Endothelial cell of umbilical vein (primary cell): Measurements from ENCODE around the gene PRMT7. TPM values are rescaled to one million over a fixed set of nuclear protein-coding genes. Genes with fewer than 3 reads are reported as not detected.

Experiments
- BruUV-seq: library from RNA; stranded (reverse); fragments of 400-500 nt; replicated peaks from 2 replicates; lab custom pipeline; 2021; lab: Mats Ljungman, UMichigan
- CTCF ChIA-PET: fragments of 300-600, 350-600 bp; sonication (Branson Sonifier 250); formaldehyde crosslinking; loops from one replicate; lab custom pipeline; 2021; ENCODE audit warnings: antibody characterized with exemption, inconsistent platforms; lab: Charles Lee
- POLR2A ChIA-PET: fragments of 300-600, 350-600 bp; sonication (Branson Sonifier 250); formaldehyde crosslinking; loops from one replicate; lab custom pipeline; 2021; ENCODE audit warnings: antibody characterized with exemption, inconsistent platforms; lab: Charles Lee
- DNase-seq: peaks from one replicate; pipeline ENCODE4 v3.0.0-alpha.2; 2011; ENCODE audit warnings: low read depth, low spot score
- FAIRE-seq: peaks from 2 replicates; lab custom pipeline; 2011; peaks lifted over from hg19 to GRCh38; lab: Jason Lieb, UNC
- H2AFZ ChIP-seq: 2 replicates; pipeline ENCODE4 v1.6.0; 2012; ENCODE audit warnings: low read depth, low read length, control low read depth, inconsistent platforms
- H3K27ac ChIP-seq: 2 replicates; pipeline ENCODE4 v1.5.1; 2011; ENCODE audit warnings: low read depth, mild to moderate bottlenecking, control low read depth, low read length, moderate library complexity; ENCODE audit not compliant: insufficient read depth
- H3K27me3 ChIP-seq, 2 experiments: 2 replicates each; pipeline versions ENCODE4 v1.6.0 to v1.6.1; 2011; ENCODE audit warnings: low read length in 2 of 2, mixed read lengths in 1 of 2; ENCODE audit not compliant: control insufficient read depth in 2 of 2, insufficient read depth in 2 of 2
- H3K36me3 ChIP-seq, 2 experiments: 2 replicates in 1 of 2; 3 replicates in 1 of 2; pipeline ENCODE4 v1.5.1; 2011; ENCODE audit warnings: low read length in 2 of 2, mild to moderate bottlenecking in 1 of 2, moderate library complexity in 1 of 2; ENCODE audit not compliant: control insufficient read depth in 2 of 2, insufficient read depth in 2 of 2; ENCODE audit errors: extremely low read depth in 1 of 2
- H3K4me1 ChIP-seq: 3 replicates; pipeline ENCODE4 v1.5.1; 2011; ENCODE audit warnings: mild to moderate bottlenecking, low read length; ENCODE audit not compliant: control insufficient read depth, insufficient read depth; ENCODE audit errors: extremely low read depth
- H3K4me2 ChIP-seq: 2 replicates; pipeline ENCODE4 v1.6.1; 2011; ENCODE audit warnings: low read length, control low read depth, mixed read lengths; ENCODE audit not compliant: insufficient read depth
- H3K4me3 ChIP-seq, 3 experiments: fragments of 200-600 bp in 1 of 3; sonication (generic), shearing (Covaris generic) in 1 of 3; replicated peaks in 1 of 3; 2 replicates each; pipeline ENCODE4 v1.5.1; 2011 to 2016; ENCODE audit warnings: control low read depth in 3 of 3, low read length in 3 of 3, mild to moderate bottlenecking in 2 of 3, inconsistent platforms in 1 of 3, low read depth in 1 of 3, moderate library complexity in 1 of 3; ENCODE audit not compliant: insufficient read depth in 1 of 3
- H3K79me2 ChIP-seq: 2 replicates; pipeline ENCODE4 v1.6.0; 2012; ENCODE audit warnings: low read length, inconsistent platforms; ENCODE audit not compliant: control insufficient read depth, insufficient read depth
- H3K9ac ChIP-seq: replicated peaks from 2 replicates; pipeline ENCODE3; 2011; ENCODE audit warnings: low read length, control low read depth; ENCODE audit not compliant: insufficient read depth; ENCODE audit errors: extremely low read depth
- H3K9me1 ChIP-seq: replicated peaks from 3 replicates; pipeline ENCODE4 v1.6.0; 2011; ENCODE audit warnings: mild to moderate bottlenecking, low read length; ENCODE audit not compliant: control insufficient read depth, insufficient read depth; ENCODE audit errors: extremely low read depth
- H3K9me3 ChIP-seq: replicated peaks from 2 replicates; pipeline ENCODE4 v1.5.1; 2012; ENCODE audit warnings: low read length, inconsistent platforms; ENCODE audit not compliant: control insufficient read depth, insufficient read depth
- H4K20me1 ChIP-seq: replicated peaks from 2 replicates; pipeline ENCODE3; 2011; ENCODE audit warnings: mild to moderate bottlenecking, low read length; ENCODE audit not compliant: control insufficient read depth, insufficient read depth; ENCODE audit errors: extremely low read depth
- EZH2 ChIP-seq: IDR thresholded peaks from 2 replicates; pipeline ENCODE4 v1.6.1; 2012; ENCODE audit warnings: borderline replicate concordance, low read depth, mild to moderate bottlenecking, moderate library complexity, low read length, inconsistent platforms; ENCODE audit not compliant: severe bottlenecking
- FOS ChIP-seq: IDR thresholded peaks from 2 replicates; pipeline ENCODE4 v1.6.1; 2011; ENCODE audit warnings: mild to moderate bottlenecking, low read length, moderate library complexity, borderline replicate concordance; ENCODE audit not compliant: insufficient read depth
- GATA2 ChIP-seq: IDR thresholded peaks from 2 replicates; pipeline ENCODE4 v1.7.0; 2011; ENCODE audit warnings: low read depth, mild to moderate bottlenecking, moderate library complexity, mixed read lengths, low read length; ENCODE audit not compliant: insufficient read length, insufficient read depth
- JUN ChIP-seq: IDR thresholded peaks from 2 replicates; pipeline ENCODE4 v1.6.1; 2011; ENCODE audit warnings: borderline replicate concordance, low read depth; ENCODE audit not compliant: insufficient read length, insufficient read depth
- MYC ChIP-seq: IDR thresholded peaks from one replicate; pipeline ENCODE4 v1.6.1; 2011; ENCODE audit warnings: mild to moderate bottlenecking, low read depth, low read length
- POLR2A ChIP-seq: IDR thresholded peaks from 2 replicates; pipeline ENCODE4 v1.6.1; 2012; ENCODE audit warnings: low read depth, mild to moderate bottlenecking, control low read depth, low read length
- POLR2AphosphoS5 ChIP-seq: IDR thresholded peaks from 2 replicates; pipeline ENCODE4 v1.6.1; 2012; ENCODE audit warnings: low read depth, mild to moderate bottlenecking, control low read depth, low read length, moderate library complexity; ENCODE audit not compliant: insufficient read depth
- dilution Hi-C: fragments of 300-500 bp; cut with MboI; formaldehyde crosslinking; loops from one replicate; pipeline ENCODE4 v1.15.0; 2019; ENCODE audit warnings: low sequenced_read_pairs; ENCODE audit not compliant: extremely low pct_ligation_motif_present
- intact Hi-C: fragments of 100-400 bp; cut with micrococcal nuclease; formaldehyde crosslinking; loops from one replicate; pipeline ENCODE4 v1.10.0; 2022
- polyA plus RNA-seq, 4 experiments: library from polyadenylated mRNA; depleted of rRNA in 3 of 4; stranded (reverse) in 3 of 4; unstranded in 1 of 4; fragments of >200 nt; gene quantifications; 2 replicates each; pipeline versions ENCODE4 v1.2.1 to v1.2.3, GENCODE V29; 2011 to 2012; ENCODE audit warnings: missing spikeins in 1 of 4
- total RNA-seq: library from RNA; stranded (reverse); gene quantifications from 2 replicates; pipeline ENCODE4 v1.2.3, GENCODE V29; 2021
- TF ChIP-seq, protein P1 (sequence below): IDR thresholded peaks from 2 replicates; pipeline ENCODE4 v1.6.1; 2011; ENCODE audit not compliant: insufficient read depth, insufficient read length
- TF ChIP-seq, protein P2 (sequence below), 2 donors: IDR thresholded peaks; 1 replicate in 1 of 2; 2 replicates in 1 of 2; pipeline ENCODE4 v1.5.1; 2011; ENCODE audit warnings: low read length in 2 of 2, mild to moderate bottlenecking in 2 of 2, moderate library complexity in 2 of 2, control low read depth in 1 of 2, inconsistent platforms in 1 of 2, low read depth in 1 of 2; ENCODE audit not compliant: insufficient read depth in 1 of 2; ENCODE audit errors: extremely low read depth in 1 of 2

Gene PRMT7
- total and polyA plus RNA-seq, 2 donors (not counting 3 experiments of a cell fraction or from before 2014, with no cell fraction given) = 43.4 to 57.9 TPM

DNA sequence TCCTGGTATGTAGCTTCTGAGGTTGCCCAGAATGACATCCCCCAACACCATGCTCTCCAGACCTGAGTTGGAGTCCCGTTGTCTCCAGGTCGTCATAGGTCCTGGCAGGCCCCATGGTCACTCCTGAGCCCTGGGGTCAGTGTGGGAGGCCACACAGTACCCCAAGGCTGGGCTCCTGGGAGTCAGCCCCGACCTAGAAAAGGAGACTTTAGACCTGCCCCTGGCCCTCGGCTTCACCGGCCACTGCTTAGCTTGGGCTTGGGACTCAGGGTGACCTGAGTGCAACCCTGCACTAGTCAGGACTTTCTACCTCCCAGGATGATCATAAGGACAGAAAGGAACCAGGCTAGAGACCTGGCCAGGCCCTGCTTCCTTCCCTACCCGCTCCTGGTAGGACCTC, 65.8 kb downstream of the PRMT7 start:
- H3K4me1 ChIP-seq = no peaks in the 10 kb centered on the region
- FAIRE-seq (no peak), DNase-seq (no peak)
- no peaks in the 10 kb centered on the region for H3K9me1 ChIP-seq
- dilution Hi-C loops (no loop called here), intact Hi-C loops (no loop called here)
- H3K79me2 ChIP-seq = no peaks in the 10 kb centered on the region
- ChIA-PET CTCF (interaction anchor here (0.9 kb wide), 1 partner anchor 13 kb away, joined by 3 read pairs; no protein-coding TSS in a partner anchor), POLR2A (no interaction called here)
- no peak overlapping the region for H3K27ac ChIP-seq
- H3K36me3 ChIP-seq = no peaks in the 10 kb centered on the region
- H3K4me2 ChIP-seq = no peak overlapping the region
- no peak overlapping the region for H2AFZ ChIP-seq
- H3K9me3 ChIP-seq = no peaks in the 10 kb centered on the region
- H4K20me1 ChIP-seq = no peaks in the 10 kb centered on the region
- TF ChIP-seq EZH2 (no peak), MYC (no peak), GATA2 (no peak), FOS (no peak), POLR2A (no peak), JUN (no peak), POLR2AphosphoS5 (no peak)
- TF ChIP-seq, protein P1, sequence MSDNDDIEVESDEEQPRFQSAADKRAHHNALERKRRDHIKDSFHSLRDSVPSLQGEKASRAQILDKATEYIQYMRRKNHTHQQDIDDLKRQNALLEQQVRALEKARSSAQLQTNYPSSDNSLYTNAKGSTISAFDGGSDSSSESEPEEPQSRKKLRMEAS = no peak
- TF ChIP-seq, protein P2, sequence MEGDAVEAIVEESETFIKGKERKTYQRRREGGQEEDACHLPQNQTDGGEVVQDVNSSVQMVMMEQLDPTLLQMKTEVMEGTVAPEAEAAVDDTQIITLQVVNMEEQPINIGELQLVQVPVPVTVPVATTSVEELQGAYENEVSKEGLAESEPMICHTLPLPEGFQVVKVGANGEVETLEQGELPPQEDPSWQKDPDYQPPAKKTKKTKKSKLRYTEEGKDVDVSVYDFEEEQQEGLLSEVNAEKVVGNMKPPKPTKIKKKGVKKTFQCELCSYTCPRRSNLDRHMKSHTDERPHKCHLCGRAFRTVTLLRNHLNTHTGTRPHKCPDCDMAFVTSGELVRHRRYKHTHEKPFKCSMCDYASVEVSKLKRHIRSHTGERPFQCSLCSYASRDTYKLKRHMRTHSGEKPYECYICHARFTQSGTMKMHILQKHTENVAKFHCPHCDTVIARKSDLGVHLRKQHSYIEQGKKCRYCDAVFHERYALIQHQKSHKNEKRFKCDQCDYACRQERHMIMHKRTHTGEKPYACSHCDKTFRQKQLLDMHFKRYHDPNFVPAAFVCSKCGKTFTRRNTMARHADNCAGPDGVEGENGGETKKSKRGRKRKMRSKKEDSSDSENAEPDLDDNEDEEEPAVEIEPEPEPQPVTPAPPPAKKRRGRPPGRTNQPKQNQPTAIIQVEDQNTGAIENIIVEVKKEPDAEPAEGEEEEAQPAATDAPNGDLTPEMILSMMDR (IDR thresholded peaks at IDR 0.05; ENCODE audit: extremely low read depth in 1 of 2, insufficient read depth in 1 of 2, low read depth in 1 of 2, low read length in 2 of 2) = no peak
- no peak overlapping the region for H3K4me3 ChIP-seq
- no peak overlapping the region for H3K9ac ChIP-seq
- H3K27me3 ChIP-seq = no peaks in the 10 kb centered on the region
- no TSS peak for BruUV-seq
